PC-3 (cell line): Measurements from ENCODE around the gene NOL11.

Experiments
- CTCF ChIP-seq: fragments of 300-600 bp; sonication (generic); conservative IDR thresholded peaks from 2 replicates; pipeline ENCODE4 v1.5.1; 2017; ENCODE audit warnings: antibody characterized with exemption, low read depth, mild to moderate bottlenecking, low read length
- EZH2 ChIP-seq: fragments of 300-600 bp; sonication (generic); IDR thresholded peaks from one replicate; pipeline ENCODE4 v1.6.1; 2017; ENCODE audit warnings: antibody characterized with exemption, mild to moderate bottlenecking, low read length; ENCODE audit not compliant: unreplicated experiment
- EZH2phosphoT487 ChIP-seq: fragments of 300-600 bp; sonication (generic); IDR thresholded peaks from 2 replicates; pipeline ENCODE4 v1.6.1; 2018; ENCODE audit warnings: mild to moderate bottlenecking, antibody characterized with exemption, low read length, borderline replicate concordance

- TF ChIP-seq CTCF = no peak
- no peak for TF ChIP-seq EZH2phosphoT487
- no peak for TF ChIP-seq EZH2
Observed at GRCh38 chr17:67785122-67785477, 67.4 kb downstream of the NOL11 start.
